ENCODE results near the gene UFD1. TPM values are rescaled to one million over a fixed set of nuclear protein-coding genes. Genes with fewer than 3 reads are reported as not detected.

Gene UFD1
- total and polyA plus RNA-seq, 12 donors: 31.5 to 79.4 (median 43.5) TPM

- Histone ChIP-seq H3K9me3 (no peaks in the 10 kb centered on the region), H3K27me3 (no peaks in the 10 kb centered on the region), H3K4me1 (peaks cover 3 to 84% (median 28%) of the 10 kb centered on the region in 9 donors), H3K4me3 (no peak overlapping the region), H3K27ac (peak overlapping the region in 1 of 10 donors; percentile 5), H3K36me3 (peaks cover 0 to 8% (median 0%) of the 10 kb centered on the region in 9 donors)
- intact Hi-C loops (cut with DNase I): no loop called here
- WGBS, 2 donors: 66 to 69% methylated on average over 11 of the region's 11 CpGs
- ATAC-seq (no peak), DNase-seq (no peak)
- no peak for TF ChIP-seq CTCF (IDR thresholded peaks at IDR 0.05)
Observed at GRCh38 chr22:19422440-19423301, 56.3 kb downstream of the UFD1 start.

- DNase-seq (no peak), ATAC-seq (no peak)
- Histone ChIP-seq H3K9me3 (no peaks in the 10 kb centered on the region), H3K4me3 (no peak overlapping the region), H3K4me1 (peaks cover 3 to 62% (median 20%) of the 10 kb centered on the region in 9 donors), H3K27me3 (no peaks in the 10 kb centered on the region), H3K27ac (peak overlapping the region in 1 of 10 donors; percentile 76), H3K36me3 (peaks cover 0 to 7% (median 0%) of the 10 kb centered on the region in 9 donors)
- no peak for TF ChIP-seq CTCF (IDR thresholded peaks at IDR 0.05)
- whole genome bisulfite sequencing, 2 donors: 91 to 97% methylated on average over 6 of the region's 6 CpGs
- intact Hi-C loops (cut with DNase I): no loop called here
Observed at GRCh38 chr22:19420321-19420720, 58.7 kb downstream of the UFD1 start.

- Histone ChIP-seq H3K9me3 (no peaks in the 10 kb centered on the region), H3K4me1 (peaks cover 3 to 58% (median 20%) of the 10 kb centered on the region in 9 donors), H3K27me3 (no peaks in the 10 kb centered on the region), H3K27ac (peak overlapping the region in 1 of 10 donors; percentile 76), H3K36me3 (peaks cover 0 to 3% (median 0%) of the 10 kb centered on the region in 9 donors), H3K4me3 (no peak overlapping the region)
- WGBS, 2 donors: 67 to 68% methylated on average over 5 of the region's 5 CpGs
- intact Hi-C loops (cut with DNase I): loop anchor here in 1 of 10 donors (10.0 kb wide), 1 partner anchor 55 kb away; the partner anchor contains the start of genes CDC45 and UFD1
- peak in 2 of 8 donors; percentile 31 to 44 for ATAC-seq
- no peak for TF ChIP-seq CTCF (IDR thresholded peaks at IDR 0.05)
- DNase-seq: no peak
Observed at GRCh38 chr22:19419464-19420178, 59.4 kb downstream of the UFD1 start.

- Histone ChIP-seq H3K4me3 (no peak overlapping the region), H3K4me1 (peaks cover 3 to 52% (median 16%) of the 10 kb centered on the region in 9 donors), H3K9me3 (no peaks in the 10 kb centered on the region), H3K27ac (peak overlapping the region in 1 of 10 donors; percentile 76), H3K27me3 (no peaks in the 10 kb centered on the region), H3K36me3 (no peaks in the 10 kb centered on the region)
- WGBS, 2 donors: 79 to 85% methylated on average over 5 of the region's 5 CpGs
- ATAC-seq: peak in 2 of 8 donors; percentile 30 to 46
- no peak for TF ChIP-seq CTCF (IDR thresholded peaks at IDR 0.05)
- no peak for DNase-seq
- intact Hi-C loops (cut with DNase I): loop anchor here in 1 of 10 donors (10.0 kb wide), 1 partner anchor 56 kb away; the partner anchor contains the start of genes CDC45 and UFD1
Observed at GRCh38 chr22:19419086-19419463, 59.9 kb downstream of the UFD1 start.

Measured in heart right ventricle (tissue), 16 donors.